Chondrocyte (in vitro differentiated cells): ENCODE measurements around the gene RGS10. TPM values are rescaled to one million over a fixed set of nuclear protein-coding genes. Genes with fewer than 3 reads are reported as not detected.

ENCODE experiments used
- DNase-seq: peaks from one replicate; pipeline ENCODE4 v3.0.0; 2021; ENCODE audit warnings: mixed read lengths, low spot score
- H3K27ac Mint-ChIP-seq: one replicate; pipeline ENCODE4 v1.8.0; 2021; ENCODE audit warnings: mild to moderate bottlenecking, moderate library complexity, mixed read lengths; ENCODE audit not compliant: unreplicated experiment
- H3K27me3 Mint-ChIP-seq: 2 replicates; pipeline ENCODE4 v1.8.0; 2021; ENCODE audit warnings: low read depth, mixed read lengths
- H3K36me3 Mint-ChIP-seq: 2 replicates; pipeline ENCODE4 v1.8.0; 2021; ENCODE audit warnings: low read depth, mixed read lengths
- H3K4me1 Mint-ChIP-seq: 2 replicates; pipeline ENCODE4 v1.8.0; 2021; ENCODE audit warnings: low read depth, mild to moderate bottlenecking, mixed read lengths
- H3K4me3 Mint-ChIP-seq: one replicate; pipeline ENCODE4 v1.8.0; 2021; ENCODE audit warnings: mild to moderate bottlenecking, moderate library complexity, mixed read lengths; ENCODE audit not compliant: unreplicated experiment
- H3K9me3 Mint-ChIP-seq: 2 replicates; pipeline ENCODE4 v1.8.0; 2021; ENCODE audit warnings: low read depth, mixed read lengths
- CTCF ChIP-seq: fragments of 200-600 bp; sonication (generic); IDR thresholded peaks from 2 replicates; pipeline ENCODE4 v1.5.0; 2021; ENCODE audit warnings: antibody characterized with exemption, mild to moderate bottlenecking, moderate library complexity
- total RNA-seq: library from RNA; stranded (reverse); gene quantifications from 3 replicates; pipeline ENCODE4 v1.2.1, GENCODE V29; 2021

Gene RGS10
- total RNA-seq, 1 donor from 2014 or later = 19.7 TPM

DNA sequence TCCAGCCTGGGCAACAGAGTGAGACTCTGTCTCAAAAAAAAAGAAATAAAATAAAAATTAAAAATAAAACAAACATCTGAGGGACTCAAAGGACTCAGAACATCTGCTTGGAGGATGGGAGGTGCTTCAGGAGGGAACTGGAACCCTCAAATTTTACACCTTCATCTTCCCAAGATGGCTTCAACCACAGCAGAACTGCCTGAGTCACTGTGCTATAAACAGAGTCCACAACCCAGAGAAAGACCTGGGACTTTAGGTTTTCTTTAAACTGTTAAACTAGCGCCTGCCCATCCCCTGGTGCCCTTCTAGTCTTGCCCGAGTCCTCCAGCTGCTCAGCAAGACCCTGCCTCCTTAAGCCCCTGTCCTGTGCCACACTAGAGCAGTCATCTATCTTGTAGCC, 40.8 kb downstream of the RGS10 start:
- no peak overlapping the region for H3K27ac Mint-ChIP-seq
- peaks cover 4% of the 10 kb centered on the region for H3K4me1 Mint-ChIP-seq
- H3K36me3 Mint-ChIP-seq = peaks cover 6% of the 10 kb centered on the region
- H3K4me3 Mint-ChIP-seq = no peak overlapping the region
- H3K27me3 Mint-ChIP-seq = no peaks in the 10 kb centered on the region
- no peak for DNase-seq
- TF ChIP-seq CTCF = no peak
- no peaks in the 10 kb centered on the region for H3K9me3 Mint-ChIP-seq

DNA sequence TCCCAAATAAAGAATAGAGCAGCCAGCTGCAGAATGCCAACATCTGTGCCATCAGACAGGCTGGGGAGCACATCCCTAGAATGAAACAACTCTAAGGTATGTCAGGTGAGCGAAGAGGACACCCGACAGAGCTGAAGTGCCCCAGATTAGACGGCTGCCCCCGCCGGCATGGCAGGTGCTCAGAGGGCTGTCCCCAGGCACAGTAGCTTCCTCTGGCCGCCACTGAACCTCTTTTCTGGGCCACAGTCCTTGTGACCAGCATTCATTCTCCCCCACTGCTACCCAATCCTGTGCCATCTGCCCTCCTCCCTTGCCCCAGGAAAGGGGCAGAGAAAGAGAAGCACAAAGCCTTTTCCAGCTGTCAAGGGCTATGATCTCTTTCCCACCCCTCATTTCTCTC, 41.7 kb downstream of the RGS10 start:
- H3K27me3 Mint-ChIP-seq = no peaks in the 10 kb centered on the region
- DNase-seq = no peak
- no peak for TF ChIP-seq CTCF
- H3K36me3 Mint-ChIP-seq = peaks cover 6% of the 10 kb centered on the region
- H3K4me1 Mint-ChIP-seq = peaks cover 4% of the 10 kb centered on the region
- H3K9me3 Mint-ChIP-seq = no peaks in the 10 kb centered on the region
- no peak overlapping the region for H3K4me3 Mint-ChIP-seq
- no peak overlapping the region for H3K27ac Mint-ChIP-seq

DNA sequence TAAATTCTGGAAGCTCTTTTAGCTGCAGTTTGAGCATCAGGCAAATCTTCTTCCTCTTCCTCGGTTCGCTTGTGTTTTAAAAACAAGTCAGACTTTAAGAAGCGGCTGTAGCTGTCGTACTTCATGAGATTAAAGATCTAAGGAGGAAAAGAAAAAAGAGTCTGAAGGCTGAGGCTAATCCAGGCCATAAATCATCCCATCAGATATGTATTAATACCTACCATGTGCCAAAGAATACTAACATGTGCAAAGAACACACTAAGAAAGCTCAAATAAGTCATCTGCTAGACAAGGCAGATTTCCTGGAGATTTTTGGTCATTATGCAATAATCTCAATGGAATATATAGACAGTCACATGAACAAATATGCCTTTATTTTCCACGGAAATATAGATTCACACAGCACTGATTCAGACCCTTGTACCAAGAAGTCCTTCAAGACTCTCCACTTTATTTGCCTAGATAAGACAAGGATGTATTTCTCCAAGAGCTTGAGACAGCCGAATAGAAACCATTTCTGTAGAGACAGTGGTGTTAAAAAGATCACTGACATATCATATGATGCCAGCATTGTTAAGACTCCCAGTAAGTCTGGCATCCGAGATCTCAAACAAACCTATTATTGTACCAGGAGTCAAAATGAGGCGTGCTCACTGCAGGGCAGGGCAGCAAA, 42.3 kb downstream of the RGS10 start:
- Mint-ChIP-seq H3K27ac (no peak overlapping the region), H3K36me3 (peaks cover 6% of the 10 kb centered on the region), H3K9me3 (no peaks in the 10 kb centered on the region), H3K27me3 (no peaks in the 10 kb centered on the region), H3K4me3 (no peak overlapping the region), H3K4me1 (peaks cover 4% of the 10 kb centered on the region)
- TF ChIP-seq CTCF = no peak
- no peak for DNase-seq

GRCh38 chr10:119499677-119500002, 42.9 kb downstream of the RGS10 start:
- Mint-ChIP-seq H3K4me3 (no peak overlapping the region), H3K36me3 (peaks cover 4% of the 10 kb centered on the region), H3K27me3 (no peaks in the 10 kb centered on the region), H3K27ac (no peak overlapping the region), H3K4me1 (peaks cover 5% of the 10 kb centered on the region), H3K9me3 (no peaks in the 10 kb centered on the region)
- no peak for DNase-seq
- no peak for TF ChIP-seq CTCF

DNA sequence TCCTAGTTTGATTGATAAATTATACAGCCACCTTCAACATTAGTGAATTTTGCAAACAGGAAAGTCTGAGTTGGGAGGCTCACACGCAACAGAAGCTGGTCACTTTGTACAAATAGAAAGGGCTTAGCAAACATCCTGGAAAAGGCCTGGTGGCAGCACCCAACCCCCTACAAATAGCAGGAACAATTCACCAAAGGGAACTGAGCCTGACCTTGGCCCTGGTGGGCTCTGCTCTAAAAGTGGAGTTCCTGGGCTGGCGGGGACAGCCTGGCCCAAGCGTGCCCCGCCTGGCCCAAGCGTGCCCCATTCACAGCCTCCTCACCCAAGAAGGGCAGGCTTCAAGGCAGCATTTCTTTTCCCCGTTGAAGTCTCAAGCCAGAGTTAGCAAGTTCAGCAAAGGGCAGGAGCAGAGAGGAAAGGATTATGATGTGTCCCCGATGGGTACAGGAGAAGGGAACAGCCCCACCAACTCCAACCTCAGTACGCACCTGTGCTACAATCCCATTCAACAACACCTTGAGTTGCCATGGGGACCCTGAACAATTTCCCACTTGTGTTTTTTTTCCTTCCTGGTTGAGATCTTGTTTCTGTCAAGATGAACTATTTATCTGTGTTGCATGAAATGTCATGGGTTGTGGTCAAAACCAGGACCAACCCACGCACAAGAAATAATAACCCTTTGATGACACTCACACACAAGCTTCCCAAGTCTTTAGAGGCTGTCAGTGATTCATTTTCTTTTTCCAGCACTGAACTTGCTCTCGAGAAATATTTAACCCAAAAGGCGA, 43.4 kb downstream of the RGS10 start:
- H3K9me3 Mint-ChIP-seq = no peaks in the 10 kb centered on the region
- peaks cover 8% of the 10 kb centered on the region for H3K4me1 Mint-ChIP-seq
- H3K27me3 Mint-ChIP-seq = no peaks in the 10 kb centered on the region
- H3K4me3 Mint-ChIP-seq = no peak overlapping the region
- peaks cover 4% of the 10 kb centered on the region for H3K36me3 Mint-ChIP-seq
- DNase-seq = no peak
- H3K27ac Mint-ChIP-seq = no peak overlapping the region
- TF ChIP-seq CTCF = no peak
